ENCODE data around the gene PSMD1.

The PSMD1 gene

GRCh38 chr2:231161877-231162329, 105.2 kb downstream of the PSMD1 start:
- no peak for TF ChIP-seq GATA3 (IDR thresholded peaks at IDR 0.05; ENCODE audit: low read depth, low read length)
- no peak for TF ChIP-seq GATA2 (IDR thresholded peaks at IDR 0.05; ENCODE audit: low read depth, low read length)

- TF ChIP-seq GATA3 (IDR thresholded peaks at IDR 0.05; ENCODE audit: low read depth, low read length) (no peak), GATA2 (IDR thresholded peaks at IDR 0.05; ENCODE audit: low read depth, low read length) (no peak)
Observed at GRCh38 chr2:231163011-231163410, 106.3 kb downstream of the PSMD1 start.

- no peak for TF ChIP-seq GATA2 (IDR thresholded peaks at IDR 0.05; ENCODE audit: low read depth, low read length)
- TF ChIP-seq GATA3 (IDR thresholded peaks at IDR 0.05; ENCODE audit: low read depth, low read length): no peak
Observed at GRCh38 chr2:231163414-231164095, 106.9 kb downstream of the PSMD1 start.

- TF ChIP-seq GATA2 (IDR thresholded peaks at IDR 0.05; ENCODE audit: low read depth, low read length) (no peak), GATA3 (IDR thresholded peaks at IDR 0.05; ENCODE audit: low read depth, low read length) (no peak)
Observed at GRCh38 chr2:231167745-231168459, 111.2 kb downstream of the PSMD1 start.

GRCh38 chr2:231168460-231169139, 111.9 kb downstream of the PSMD1 start:
- TF ChIP-seq GATA3 (IDR thresholded peaks at IDR 0.05; ENCODE audit: low read depth, low read length) (no peak), GATA2 (IDR thresholded peaks at IDR 0.05; ENCODE audit: low read depth, low read length) (no peak)

- TF ChIP-seq GATA2 (IDR thresholded peaks at IDR 0.05; ENCODE audit: low read depth, low read length) (no peak), GATA3 (IDR thresholded peaks at IDR 0.05; ENCODE audit: low read depth, low read length) (no peak)
Observed at GRCh38 chr2:231169488-231169887, 112.8 kb downstream of the PSMD1 start.

GRCh38 chr2:231170055-231170454, 113.4 kb downstream of the PSMD1 start:
- TF ChIP-seq GATA2 (IDR thresholded peaks at IDR 0.05; ENCODE audit: low read depth, low read length) (no peak), GATA3 (IDR thresholded peaks at IDR 0.05; ENCODE audit: low read depth, low read length) (no peak)

- TF ChIP-seq GATA3 (IDR thresholded peaks at IDR 0.05; ENCODE audit: low read depth, low read length) (no peak), GATA2 (IDR thresholded peaks at IDR 0.05; ENCODE audit: low read depth, low read length) (no peak)
Observed at GRCh38 chr2:231172025-231172424, 115.4 kb downstream of the PSMD1 start.

- TF ChIP-seq GATA3 (IDR thresholded peaks at IDR 0.05; ENCODE audit: low read depth, low read length) (no peak), GATA2 (IDR thresholded peaks at IDR 0.05; ENCODE audit: low read depth, low read length) (no peak)
Observed at GRCh38 chr2:231174211-231174651, 117.6 kb downstream of the PSMD1 start.

GRCh38 chr2:231176066-231176465, 119.4 kb downstream of the PSMD1 start:
- TF ChIP-seq GATA3 (IDR thresholded peaks at IDR 0.05; ENCODE audit: low read depth, low read length): no peak
- TF ChIP-seq GATA2 (IDR thresholded peaks at IDR 0.05; ENCODE audit: low read depth, low read length): no peak

- no peak for TF ChIP-seq GATA2 (IDR thresholded peaks at IDR 0.05; ENCODE audit: low read depth, low read length)
- no peak for TF ChIP-seq GATA3 (IDR thresholded peaks at IDR 0.05; ENCODE audit: low read depth, low read length)
Observed at GRCh38 chr2:231177156-231178025, 120.7 kb downstream of the PSMD1 start.

GRCh38 chr2:231181860-231182512, 125.3 kb downstream of the PSMD1 start:
- TF ChIP-seq GATA2 (IDR thresholded peaks at IDR 0.05; ENCODE audit: low read depth, low read length): no peak
- TF ChIP-seq GATA3 (IDR thresholded peaks at IDR 0.05; ENCODE audit: low read depth, low read length): no peak

- TF ChIP-seq GATA2 (IDR thresholded peaks at IDR 0.05; ENCODE audit: low read depth, low read length) (no peak), GATA3 (IDR thresholded peaks at IDR 0.05; ENCODE audit: low read depth, low read length) (no peak)
Observed at GRCh38 chr2:231182513-231182899, 125.8 kb downstream of the PSMD1 start.

Measured in SH-SY5Y (cell line).